ENCODE results near the gene ETS2. TPM values are rescaled to one million over a fixed set of nuclear protein-coding genes. Genes with fewer than 3 reads are reported as not detected.

Gene ETS2
- total RNA-seq, 1 experiment from 2014 or later = 35.3 TPM

DNA sequence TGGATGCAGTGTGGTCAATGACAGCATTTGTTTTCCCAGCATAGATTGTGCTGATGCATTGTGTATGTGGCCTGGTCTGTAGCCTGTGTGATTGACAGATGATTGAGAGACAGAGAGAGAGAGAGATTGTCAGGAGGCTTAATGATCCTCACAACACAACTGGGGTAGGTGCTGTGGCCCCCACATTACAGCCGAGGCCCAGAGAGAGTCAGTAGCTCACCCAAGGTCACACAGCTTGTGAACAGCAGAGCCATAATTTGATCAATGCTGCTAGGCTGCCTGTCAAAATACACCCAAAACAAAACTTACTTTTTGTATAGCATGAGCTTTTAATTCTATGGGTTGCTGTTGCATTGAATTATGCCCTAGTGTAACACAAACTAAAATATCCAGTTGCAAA is 20.2 kb upstream of the ETS2 start:
- Histone ChIP-seq H3K56ac (ENCODE audit: insufficient read length, low read depth, low read length) (no peak overlapping the region), H3K14ac (ENCODE audit: insufficient read depth, low read length) (no peak overlapping the region), H2BK15ac (ENCODE audit: low read depth, low read length) (no peak overlapping the region), H2BK120ac (ENCODE audit: low read depth, low read length, poor library complexity, severe bottlenecking) (no peak overlapping the region), H2BK12ac (ENCODE audit: insufficient read length, low read depth, low read length) (no peak overlapping the region), H2AK5ac (ENCODE audit: insufficient read length, low read length) (no peak overlapping the region), H3K23ac (ENCODE audit: insufficient read length, low read depth, low read length) (no peak overlapping the region), H2BK20ac (ENCODE audit: low read depth, low read length, poor library complexity, severe bottlenecking) (no peak overlapping the region), H2BK5ac (ENCODE audit: insufficient read length, low read length) (no peak overlapping the region), H3K27ac (ENCODE audit: insufficient read length, low read depth, low read length) (no peak overlapping the region), H4K91ac (ENCODE audit: insufficient read length, low read depth, low read length) (no peak overlapping the region), H3K4me2 (ENCODE audit: insufficient read depth, insufficient read length, low read length) (no peak overlapping the region), H3K9ac (ENCODE audit: extremely low read depth, insufficient read length, low read length) (no peak overlapping the region), H4K8ac (replicated peaks; ENCODE audit: insufficient read length, low read depth, low read length) (no peak overlapping the region), H3K18ac (ENCODE audit: insufficient read length, low read depth, low read length) (no peak overlapping the region), H3K4ac (ENCODE audit: low read depth, low read length) (no peak overlapping the region), H3K79me1 (ENCODE audit: insufficient read depth, low read depth, low read length, poor library complexity, severe bottlenecking) (no peaks in the 10 kb centered on the region), H3K9me3 (ENCODE audit: control insufficient read depth, low read depth, low read length) (peaks cover 5% of the 10 kb centered on the region), H3K4me1 (ENCODE audit: insufficient read depth, low read length) (no peaks in the 10 kb centered on the region; the same call in 1 of the 2 replicates), H3K79me2 (ENCODE audit: insufficient read depth, low read length) (no peaks in the 10 kb centered on the region), H3K23me2 (ENCODE audit: insufficient read length, low read depth, low read length, poor library complexity, severe bottlenecking) (no peaks in the 10 kb centered on the region), H4K20me1 (ENCODE audit: control insufficient read depth, insufficient read depth, insufficient read length) (no peaks in the 10 kb centered on the region), H2AFZ (ENCODE audit: low read length) (no peak overlapping the region), H4K5ac (ENCODE audit: insufficient read length, low read depth, low read length) (no peak overlapping the region), H3T11ph (ENCODE audit: low read length) (no peak overlapping the region), H3K27me3 (ENCODE audit: insufficient read depth, low read length) (no peaks in the 10 kb centered on the region)
- TF ChIP-seq, protein P1, sequence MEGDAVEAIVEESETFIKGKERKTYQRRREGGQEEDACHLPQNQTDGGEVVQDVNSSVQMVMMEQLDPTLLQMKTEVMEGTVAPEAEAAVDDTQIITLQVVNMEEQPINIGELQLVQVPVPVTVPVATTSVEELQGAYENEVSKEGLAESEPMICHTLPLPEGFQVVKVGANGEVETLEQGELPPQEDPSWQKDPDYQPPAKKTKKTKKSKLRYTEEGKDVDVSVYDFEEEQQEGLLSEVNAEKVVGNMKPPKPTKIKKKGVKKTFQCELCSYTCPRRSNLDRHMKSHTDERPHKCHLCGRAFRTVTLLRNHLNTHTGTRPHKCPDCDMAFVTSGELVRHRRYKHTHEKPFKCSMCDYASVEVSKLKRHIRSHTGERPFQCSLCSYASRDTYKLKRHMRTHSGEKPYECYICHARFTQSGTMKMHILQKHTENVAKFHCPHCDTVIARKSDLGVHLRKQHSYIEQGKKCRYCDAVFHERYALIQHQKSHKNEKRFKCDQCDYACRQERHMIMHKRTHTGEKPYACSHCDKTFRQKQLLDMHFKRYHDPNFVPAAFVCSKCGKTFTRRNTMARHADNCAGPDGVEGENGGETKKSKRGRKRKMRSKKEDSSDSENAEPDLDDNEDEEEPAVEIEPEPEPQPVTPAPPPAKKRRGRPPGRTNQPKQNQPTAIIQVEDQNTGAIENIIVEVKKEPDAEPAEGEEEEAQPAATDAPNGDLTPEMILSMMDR (conservative IDR thresholded peaks at IDR 0.05) = no peak
- no CpG with 5 or more reads among the region's 1 CpG for WGBS (ENCODE audit: extremely low coverage, insufficient read length, low lambda C conversion rate)
- Mint-ChIP-seq H3K36me3 (ENCODE audit: insufficient read depth in 1 of 3, low read depth in 3 of 3) (peaks cover 8 to 19% (median 9%) of the 10 kb centered on the region in 3 experiments), H3K27ac (no peak overlapping the region), H3K4me1 (peaks cover 23 to 27% of the 10 kb centered on the region in 2 experiments), H3K27me3 (ENCODE audit: low read depth) (peaks cover 7% of the 10 kb centered on the region), H3K9me3 (peaks cover 23 to 24% of the 10 kb centered on the region in 2 experiments), H3K4me3 (no peak overlapping the region)
- no peak for DNase-seq

All from H9 (cell line).